A549 (cell line): ENCODE measurements around the gene CADM1.

Experiments used
- EHF ChIP-seq: fragments of 250-450 bp; sonication (Bioruptor Pico); IDR thresholded peaks from 2 replicates; pipeline ENCODE4 v1.5.0; 2020; ENCODE audit warnings: mild to moderate bottlenecking
- EHMT2 ChIP-seq: fragments of 200-600 bp; sonication (generic); IDR thresholded peaks from 2 replicates; pipeline ENCODE4 v1.6.1; 2016; ENCODE audit warnings: antibody characterized with exemption, low read depth, mild to moderate bottlenecking, moderate library complexity
- EP300 ChIP-seq, 2 experiments: fragments of >200 bp; sonication (Bioruptor Twin); formaldehyde crosslinking; IDR thresholded peaks; 2 replicates in 1 of 2; 3 replicates in 1 of 2; pipeline ENCODE4 v1.6.1; 2016 to 2017
- MYC ChIP-seq: IDR thresholded peaks from 2 replicates; pipeline ENCODE4 v1.6.1; 2012; ENCODE audit warnings: mild to moderate bottlenecking, inconsistent platforms, low read length, improper control_type of control experiment, borderline replicate concordance
- NR3C1 ChIP-seq: fragments of >200 bp; sonication (Bioruptor Twin); formaldehyde crosslinking; IDR thresholded peaks from 3 replicates; pipeline ENCODE4 v1.6.1; 2017
- POLR2A ChIP-seq: IDR thresholded peaks from 2 replicates; pipeline ENCODE4 v1.6.1; 2012; ENCODE audit warnings: mild to moderate bottlenecking, low read length
- SMC3 ChIP-seq: fragments of >200 bp; sonication (Bioruptor Twin); formaldehyde crosslinking; IDR thresholded peaks from 3 replicates; pipeline ENCODE4 v1.6.1; 2018; ENCODE audit warnings: inconsistent platforms
- SREBF2 ChIP-seq: fragments of 450-650 bp; IDR thresholded peaks from 2 replicates; pipeline ENCODE4 v1.6.1; 2014; ENCODE audit warnings: mild to moderate bottlenecking, moderate library complexity
- TF ChIP-seq, protein P1 (sequence below): fragments of 150-350 bp; IDR thresholded peaks from 2 replicates; pipeline ENCODE4 v1.6.1; 2014; ENCODE audit warnings: low read depth, mild to moderate bottlenecking, low read length
- TF ChIP-seq, protein P2 (sequence below): IDR thresholded peaks from 2 replicates; pipeline ENCODE4 v1.6.1; 2012
- TF ChIP-seq, protein P3 (sequence below): IDR thresholded peaks from 2 replicates; pipeline ENCODE4 v1.6.1; 2012

DNA sequence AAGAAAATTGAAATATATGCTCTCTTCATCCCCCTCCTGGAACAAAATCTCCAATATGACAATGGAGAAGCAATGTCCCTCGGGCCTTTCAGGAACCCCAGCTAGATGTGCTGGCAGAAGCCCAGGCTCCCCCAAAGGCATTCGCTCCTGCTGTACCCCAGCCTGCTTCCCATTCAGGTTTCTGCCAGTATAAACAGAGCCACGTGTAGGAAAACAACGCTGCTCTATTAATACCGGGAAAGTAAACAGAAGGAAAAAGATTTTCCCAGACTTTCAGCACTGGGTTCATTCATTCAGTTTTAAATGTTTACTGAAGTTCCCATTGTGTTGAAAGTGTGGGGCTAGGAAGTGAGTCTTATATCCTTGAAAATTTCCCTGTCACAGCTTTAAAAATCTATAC is 147.1 kb downstream of the CADM1 start:
- TF ChIP-seq EP300 (IDR thresholded peaks at IDR 0.05) (no peak), EHMT2 (no peak), POLR2A (no peak), MYC (no peak), SREBF2 (no peak), EHF (CRISPR knock-in tag) (no peak), SMC3 (no peak), NR3C1 (no peak)
- TF ChIP-seq, protein P1, sequence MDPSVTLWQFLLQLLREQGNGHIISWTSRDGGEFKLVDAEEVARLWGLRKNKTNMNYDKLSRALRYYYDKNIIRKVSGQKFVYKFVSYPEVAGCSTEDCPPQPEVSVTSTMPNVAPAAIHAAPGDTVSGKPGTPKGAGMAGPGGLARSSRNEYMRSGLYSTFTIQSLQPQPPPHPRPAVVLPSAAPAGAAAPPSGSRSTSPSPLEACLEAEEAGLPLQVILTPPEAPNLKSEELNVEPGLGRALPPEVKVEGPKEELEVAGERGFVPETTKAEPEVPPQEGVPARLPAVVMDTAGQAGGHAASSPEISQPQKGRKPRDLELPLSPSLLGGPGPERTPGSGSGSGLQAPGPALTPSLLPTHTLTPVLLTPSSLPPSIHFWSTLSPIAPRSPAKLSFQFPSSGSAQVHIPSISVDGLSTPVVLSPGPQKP, result no peak
- TF ChIP-seq, protein P2, sequence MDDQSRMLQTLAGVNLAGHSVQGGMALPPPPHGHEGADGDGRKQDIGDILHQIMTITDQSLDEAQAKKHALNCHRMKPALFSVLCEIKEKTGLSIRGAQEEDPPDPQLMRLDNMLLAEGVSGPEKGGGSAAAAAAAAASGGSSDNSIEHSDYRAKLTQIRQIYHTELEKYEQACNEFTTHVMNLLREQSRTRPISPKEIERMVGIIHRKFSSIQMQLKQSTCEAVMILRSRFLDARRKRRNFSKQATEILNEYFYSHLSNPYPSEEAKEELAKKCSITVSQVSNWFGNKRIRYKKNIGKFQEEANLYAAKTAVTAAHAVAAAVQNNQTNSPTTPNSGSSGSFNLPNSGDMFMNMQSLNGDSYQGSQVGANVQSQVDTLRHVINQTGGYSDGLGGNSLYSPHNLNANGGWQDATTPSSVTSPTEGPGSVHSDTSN, result no peak
- TF ChIP-seq, protein P3, sequence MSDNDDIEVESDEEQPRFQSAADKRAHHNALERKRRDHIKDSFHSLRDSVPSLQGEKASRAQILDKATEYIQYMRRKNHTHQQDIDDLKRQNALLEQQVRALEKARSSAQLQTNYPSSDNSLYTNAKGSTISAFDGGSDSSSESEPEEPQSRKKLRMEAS, result no peak
